GM12892 (cell line): ENCODE data around the gene SCAPER.

Experiments used
- POLR2A ChIP-seq: IDR thresholded peaks from 2 replicates; pipeline ENCODE4 v1.6.1; 2011; ENCODE audit warnings: low read depth, low read length, control low read depth
- POLR2AphosphoS5 ChIP-seq: IDR thresholded peaks from 2 replicates; pipeline ENCODE4 v1.6.1; 2011; ENCODE audit warnings: low read depth, low read length, control low read depth
- TAF1 ChIP-seq: IDR thresholded peaks from 2 replicates; pipeline ENCODE4 v1.6.1; 2011; ENCODE audit warnings: low read depth, mild to moderate bottlenecking, control low read depth, low read length, borderline replicate concordance

DNA sequence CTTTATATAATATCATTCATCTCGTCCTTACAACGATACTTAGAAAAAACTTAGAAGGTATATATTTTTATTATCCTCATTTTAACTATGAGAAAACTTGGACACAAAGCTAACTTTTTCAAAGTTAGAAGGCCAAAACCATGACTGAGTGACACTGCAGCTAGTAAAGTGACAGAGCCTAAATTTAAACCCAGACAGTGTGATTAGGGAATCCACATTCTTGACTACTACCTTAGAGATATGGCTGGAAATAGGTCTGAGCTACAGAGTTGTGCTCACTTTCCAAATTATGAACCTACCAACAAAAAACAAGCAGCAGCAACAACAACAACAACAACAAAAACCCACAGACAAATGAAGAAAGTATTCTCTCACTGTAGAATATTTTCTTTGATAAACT lies 236.2 kb downstream of the SCAPER start:
- TF ChIP-seq POLR2A = no peak
- TF ChIP-seq POLR2AphosphoS5 = no peak
- TF ChIP-seq TAF1 = no peak
